ENCODE data around the gene CD300C.
"Not testable (repeated sequence)": the region's sequence is repeated elsewhere in the genome, so short reads cannot be mapped to it uniquely, and the experiment has no call there.

The CD300C gene

GRCh38 chr17:74521701-74522201, 24.2 kb downstream of the CD300C start:
- H3K27ac Mint-ChIP-seq = peak overlapping the region; percentile 92
- intact Hi-C loops (cut with micrococcal nuclease) = loop anchor here (1.0 kb wide), 1 partner anchor 11 kb away; no protein-coding TSS in a partner anchor
- no peaks in the 10 kb centered on the region for H3K27me3 Mint-ChIP-seq
- peaks cover 82% of the 10 kb centered on the region for H3K4me1 Mint-ChIP-seq (ENCODE audit: low read depth)
- peaks cover 46% of the 10 kb centered on the region for H3K36me3 Mint-ChIP-seq (ENCODE audit: low read depth)
- peak overlapping the region; percentile 81 for H3K4me3 Mint-ChIP-seq
- H3K9me3 Mint-ChIP-seq = peaks cover 18% of the 10 kb centered on the region

GRCh38 chr17:74520790-74521480, 25.0 kb downstream of the CD300C start:
- no peaks in the 10 kb centered on the region for H3K27me3 Mint-ChIP-seq
- peaks cover 83% of the 10 kb centered on the region for H3K4me1 Mint-ChIP-seq (ENCODE audit: low read depth)
- peaks cover 41% of the 10 kb centered on the region for H3K36me3 Mint-ChIP-seq (ENCODE audit: low read depth)
- intact Hi-C loops (cut with micrococcal nuclease) = loop anchor here (1.0 kb wide), 1 partner anchor 11 kb away; no protein-coding TSS in a partner anchor
- peaks cover 18% of the 10 kb centered on the region for H3K9me3 Mint-ChIP-seq
- H3K27ac Mint-ChIP-seq = peak overlapping the region; percentile 92
- H3K4me3 Mint-ChIP-seq = peak overlapping the region; percentile 81

GRCh38 chr17:74520016-74520434, 25.9 kb downstream of the CD300C start:
- intact Hi-C loops (cut with micrococcal nuclease) = no loop called here
- H3K9me3 Mint-ChIP-seq = peaks cover 18% of the 10 kb centered on the region
- H3K27me3 Mint-ChIP-seq = no peaks in the 10 kb centered on the region
- peaks cover 83% of the 10 kb centered on the region for H3K4me1 Mint-ChIP-seq (ENCODE audit: low read depth)
- no peak overlapping the region for H3K4me3 Mint-ChIP-seq
- peak overlapping the region; percentile 92 for H3K27ac Mint-ChIP-seq
- peaks cover 33% of the 10 kb centered on the region for H3K36me3 Mint-ChIP-seq (ENCODE audit: low read depth)

- H3K27ac Mint-ChIP-seq; H3K4me3 Mint-ChIP-seq; H3K27me3 Mint-ChIP-seq; intact Hi-C loops (cut with micrococcal nuclease): not testable (repeated sequence)
- H3K9me3 Mint-ChIP-seq = peaks cover 29% of the 10 kb centered on the region
- peaks cover 30% of the 10 kb centered on the region for H3K36me3 Mint-ChIP-seq (ENCODE audit: low read depth)
- peaks cover 83% of the 10 kb centered on the region for H3K4me1 Mint-ChIP-seq (ENCODE audit: low read depth)
Observed at GRCh38 chr17:74518413-74518981, 27.4 kb downstream of the CD300C start.

- Mint-ChIP-seq H3K36me3 (ENCODE audit: low read depth) (peaks cover 13% of the 10 kb centered on the region), H3K4me1 (ENCODE audit: low read depth) (peaks cover 82% of the 10 kb centered on the region), H3K27ac (peak overlapping the region; percentile 82), H3K4me3 (no peak overlapping the region), H3K27me3 (no peaks in the 10 kb centered on the region), H3K9me3 (peaks cover 22% of the 10 kb centered on the region)
- intact Hi-C loops (cut with micrococcal nuclease) = no loop called here
Observed at GRCh38 chr17:74516561-74517328, 29.2 kb downstream of the CD300C start.

- no peaks in the 10 kb centered on the region for H3K27me3 Mint-ChIP-seq
Observed at GRCh38 chr17:74515941-74516340, 30.0 kb downstream of the CD300C start.

GRCh38 chr17:74514632-74515334, 31.1 kb downstream of the CD300C start:
- H3K4me1 Mint-ChIP-seq (ENCODE audit: low read depth) = peaks cover 70% of the 10 kb centered on the region
- intact Hi-C loops (cut with micrococcal nuclease) = no loop called here
- peaks cover 12% of the 10 kb centered on the region for H3K36me3 Mint-ChIP-seq (ENCODE audit: low read depth)
- H3K9me3 Mint-ChIP-seq = peaks cover 22% of the 10 kb centered on the region
- peak overlapping the region; percentile 89 for H3K27ac Mint-ChIP-seq
- no peaks in the 10 kb centered on the region for H3K27me3 Mint-ChIP-seq
- H3K4me3 Mint-ChIP-seq = no peak overlapping the region

More at GRCh38 chr17:74515941-74516340, 30.0 kb downstream of the CD300C start:
- Mint-ChIP-seq H3K4me3 (no peak overlapping the region), H3K4me1 (ENCODE audit: low read depth) (peaks cover 82% of the 10 kb centered on the region), H3K27ac (peak overlapping the region; percentile 82), H3K9me3 (peaks cover 22% of the 10 kb centered on the region), H3K36me3 (ENCODE audit: low read depth) (peaks cover 12% of the 10 kb centered on the region)
- intact Hi-C loops (cut with micrococcal nuclease) = no loop called here

GRCh38 chr17:74513987-74514631, 31.8 kb downstream of the CD300C start:
- H3K27me3 Mint-ChIP-seq = no peaks in the 10 kb centered on the region
- peaks cover 63% of the 10 kb centered on the region for H3K4me1 Mint-ChIP-seq (ENCODE audit: low read depth)
- peaks cover 22% of the 10 kb centered on the region for H3K9me3 Mint-ChIP-seq
- H3K27ac Mint-ChIP-seq = peak overlapping the region; percentile 89
- no peak overlapping the region for H3K4me3 Mint-ChIP-seq
- intact Hi-C loops (cut with micrococcal nuclease) = loop anchor here (2.0 kb wide), 1 partner anchor 19 kb away; no protein-coding TSS in a partner anchor
- peaks cover 12% of the 10 kb centered on the region for H3K36me3 Mint-ChIP-seq (ENCODE audit: low read depth)

- H3K27ac Mint-ChIP-seq = peak overlapping the region; percentile 89
- peaks cover 12% of the 10 kb centered on the region for H3K36me3 Mint-ChIP-seq (ENCODE audit: low read depth)
- no peaks in the 10 kb centered on the region for H3K27me3 Mint-ChIP-seq
- peaks cover 62% of the 10 kb centered on the region for H3K4me1 Mint-ChIP-seq (ENCODE audit: low read depth)
- intact Hi-C loops (cut with micrococcal nuclease) = loop anchor here (2.0 kb wide), 1 partner anchor 20 kb away; no protein-coding TSS in a partner anchor
- peaks cover 13% of the 10 kb centered on the region for H3K9me3 Mint-ChIP-seq
- peak overlapping the region; percentile 48 for H3K4me3 Mint-ChIP-seq
Observed at GRCh38 chr17:74512624-74513091, 33.3 kb downstream of the CD300C start.

- no peaks in the 10 kb centered on the region for H3K27me3 Mint-ChIP-seq
- H3K4me3 Mint-ChIP-seq = no peak overlapping the region
- intact Hi-C loops (cut with micrococcal nuclease) = loop anchor here (2.0 kb wide), 1 partner anchor 21 kb away; no protein-coding TSS in a partner anchor
- peaks cover 13% of the 10 kb centered on the region for H3K9me3 Mint-ChIP-seq
- peak overlapping the region; percentile 89 for H3K27ac Mint-ChIP-seq
- peaks cover 12% of the 10 kb centered on the region for H3K36me3 Mint-ChIP-seq (ENCODE audit: low read depth)
- H3K4me1 Mint-ChIP-seq (ENCODE audit: low read depth) = peaks cover 59% of the 10 kb centered on the region
Observed at GRCh38 chr17:74512036-74512435, 33.9 kb downstream of the CD300C start.

- Mint-ChIP-seq H3K9me3 (no peaks in the 10 kb centered on the region), H3K27ac (no peak overlapping the region), H3K4me1 (ENCODE audit: low read depth) (peaks cover 22% of the 10 kb centered on the region), H3K4me3 (no peak overlapping the region), H3K27me3 (no peaks in the 10 kb centered on the region), H3K36me3 (ENCODE audit: low read depth) (no peaks in the 10 kb centered on the region)
- intact Hi-C loops (cut with micrococcal nuclease) = no loop called here
Observed at GRCh38 chr17:74508156-74508555, 37.8 kb downstream of the CD300C start.

GRCh38 chr17:74503949-74504348, 42.0 kb downstream of the CD300C start:
- H3K4me3 Mint-ChIP-seq; H3K4me1 Mint-ChIP-seq (ENCODE audit: low read depth); H3K36me3 Mint-ChIP-seq (ENCODE audit: low read depth); intact Hi-C loops (cut with micrococcal nuclease); H3K27me3 Mint-ChIP-seq; H3K9me3 Mint-ChIP-seq; H3K27ac Mint-ChIP-seq: not testable (repeated sequence)

GRCh38 chr17:74502861-74503260, 43.1 kb downstream of the CD300C start:
- Mint-ChIP-seq H3K36me3 (ENCODE audit: low read depth) (no peaks in the 10 kb centered on the region), H3K4me1 (ENCODE audit: low read depth) (no peaks in the 10 kb centered on the region), H3K4me3 (no peak overlapping the region), H3K27ac (no peak overlapping the region), H3K9me3 (no peaks in the 10 kb centered on the region), H3K27me3 (no peaks in the 10 kb centered on the region)
- intact Hi-C loops (cut with micrococcal nuclease) = no loop called here
